Ishikawa (cell line): Measurements from ENCODE around the gene C7.

Experiments
- CEBPB ChIP-seq: IDR thresholded peaks from 2 replicates; pipeline ENCODE4 v1.6.1; 2012
- CREB1 ChIP-seq: IDR thresholded peaks from 2 replicates; pipeline ENCODE4 v1.6.1; 2012; ENCODE audit warnings: low read depth
- EGR1 ChIP-seq: IDR thresholded peaks from 2 replicates; pipeline ENCODE4 v1.6.1; 2012
- EP300 ChIP-seq: IDR thresholded peaks from 2 replicates; pipeline ENCODE4 v1.6.1; 2012; ENCODE audit warnings: borderline replicate concordance
- NFIC ChIP-seq: IDR thresholded peaks from 2 replicates; pipeline ENCODE4 v1.6.1; 2012
- RAD21 ChIP-seq: IDR thresholded peaks from 2 replicates; pipeline ENCODE4 v1.6.1; 2012; ENCODE audit warnings: low read depth
- TAF1 ChIP-seq: IDR thresholded peaks from 2 replicates; pipeline ENCODE4 v1.6.1; 2012; ENCODE audit warnings: low read depth, mild to moderate bottlenecking
- TCF12 ChIP-seq: IDR thresholded peaks from 2 replicates; pipeline ENCODE4 v1.6.1; 2012; ENCODE audit warnings: low read depth
- TEAD4 ChIP-seq: IDR thresholded peaks from 2 replicates; pipeline ENCODE4 v1.6.1; 2012
- YY1 ChIP-seq: IDR thresholded peaks from 2 replicates; pipeline ENCODE4 v1.6.1; 2012; ENCODE audit warnings: low read depth
- ZBTB7A ChIP-seq: IDR thresholded peaks from 2 replicates; pipeline ENCODE4 v1.6.1; 2012; ENCODE audit warnings: low read depth
- TF ChIP-seq, protein P1 (sequence below): IDR thresholded peaks from 2 replicates; pipeline ENCODE4 v1.6.1; 2012; ENCODE audit warnings: low read depth, mild to moderate bottlenecking
- TF ChIP-seq, protein P2 (sequence below): IDR thresholded peaks from 2 replicates; pipeline ENCODE4 v1.6.1; 2012

GRCh38 chr5:40932766-40933165 is 23.5 kb downstream of the C7 start:
- TF ChIP-seq YY1 (no peak), TEAD4 (no peak), RAD21 (no peak), NFIC (no peak), ZBTB7A (no peak), CREB1 (no peak), EP300 (no peak), CEBPB (no peak), TCF12 (no peak), EGR1 (no peak), TAF1 (no peak)
- TF ChIP-seq, protein P1, sequence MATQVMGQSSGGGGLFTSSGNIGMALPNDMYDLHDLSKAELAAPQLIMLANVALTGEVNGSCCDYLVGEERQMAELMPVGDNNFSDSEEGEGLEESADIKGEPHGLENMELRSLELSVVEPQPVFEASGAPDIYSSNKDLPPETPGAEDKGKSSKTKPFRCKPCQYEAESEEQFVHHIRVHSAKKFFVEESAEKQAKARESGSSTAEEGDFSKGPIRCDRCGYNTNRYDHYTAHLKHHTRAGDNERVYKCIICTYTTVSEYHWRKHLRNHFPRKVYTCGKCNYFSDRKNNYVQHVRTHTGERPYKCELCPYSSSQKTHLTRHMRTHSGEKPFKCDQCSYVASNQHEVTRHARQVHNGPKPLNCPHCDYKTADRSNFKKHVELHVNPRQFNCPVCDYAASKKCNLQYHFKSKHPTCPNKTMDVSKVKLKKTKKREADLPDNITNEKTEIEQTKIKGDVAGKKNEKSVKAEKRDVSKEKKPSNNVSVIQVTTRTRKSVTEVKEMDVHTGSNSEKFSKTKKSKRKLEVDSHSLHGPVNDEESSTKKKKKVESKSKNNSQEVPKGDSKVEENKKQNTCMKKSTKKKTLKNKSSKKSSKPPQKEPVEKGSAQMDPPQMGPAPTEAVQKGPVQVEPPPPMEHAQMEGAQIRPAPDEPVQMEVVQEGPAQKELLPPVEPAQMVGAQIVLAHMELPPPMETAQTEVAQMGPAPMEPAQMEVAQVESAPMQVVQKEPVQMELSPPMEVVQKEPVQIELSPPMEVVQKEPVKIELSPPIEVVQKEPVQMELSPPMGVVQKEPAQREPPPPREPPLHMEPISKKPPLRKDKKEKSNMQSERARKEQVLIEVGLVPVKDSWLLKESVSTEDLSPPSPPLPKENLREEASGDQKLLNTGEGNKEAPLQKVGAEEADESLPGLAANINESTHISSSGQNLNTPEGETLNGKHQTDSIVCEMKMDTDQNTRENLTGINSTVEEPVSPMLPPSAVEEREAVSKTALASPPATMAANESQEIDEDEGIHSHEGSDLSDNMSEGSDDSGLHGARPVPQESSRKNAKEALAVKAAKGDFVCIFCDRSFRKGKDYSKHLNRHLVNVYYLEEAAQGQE: no peak
- TF ChIP-seq, protein P2, sequence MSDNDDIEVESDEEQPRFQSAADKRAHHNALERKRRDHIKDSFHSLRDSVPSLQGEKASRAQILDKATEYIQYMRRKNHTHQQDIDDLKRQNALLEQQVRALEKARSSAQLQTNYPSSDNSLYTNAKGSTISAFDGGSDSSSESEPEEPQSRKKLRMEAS: no peak
